T-cell (primary cell): Measurements from ENCODE around the gene WIPF1. TPM values are rescaled to one million over a fixed set of nuclear protein-coding genes. Genes with fewer than 3 reads are reported as not detected.

Source experiments
- ATAC-seq, 4 experiments: fragments of 200-7000 bp in 3 of 4; fragments of 150-1000 bp in 1 of 4; cut with Tn5 transposase; replicated peaks in 1 of 4; 1 replicate in 3 of 4; 2 replicates in 1 of 4; pipeline ENCODE4 v1.10.0; 2021; ENCODE audit warnings: moderate library complexity in 3 of 4, mild to moderate bottlenecking in 2 of 4, moderate number of reproducible peaks in 1 of 4
- CTCF ChIA-PET, 2 donors: fragments of 300-600 bp; sonication (Branson Sonifier 250); formaldehyde crosslinking; loops; one replicate each; lab custom pipeline; 2022; ENCODE audit warnings: antibody characterized with exemption in 2 of 2; lab: Charles Lee
- POLR2A ChIA-PET, 2 donors: fragments of 300-600 bp; sonication (Branson Sonifier 250); formaldehyde crosslinking; loops; one replicate each; lab custom pipeline; 2022; ENCODE audit warnings: antibody characterized with exemption in 2 of 2; lab: Charles Lee
- DNase-seq, 35 experiments: peaks; one replicate each; pipeline versions ENCODE4 v3.0.0 to v3.0.0-alpha.2; 2013 to 2023
- H3K27ac ChIP-seq: one replicate; pipeline ENCODE4 v1.5.1; 2013; ENCODE audit warnings: low read length
- H3K27me3 ChIP-seq, 2 experiments: replicated peaks in 1 of 2; 1 replicate in 1 of 2; 2 replicates in 1 of 2; pipeline versions ENCODE4 v1.6.1 to v1.7.0; 2013; ENCODE audit warnings: low read length in 1 of 2, mixed read lengths in 1 of 2; ENCODE audit not compliant: control insufficient read depth in 2 of 2, insufficient read depth in 2 of 2; ENCODE audit errors: extremely low read depth in 1 of 2
- H3K36me3 ChIP-seq, 2 donors: 1 replicate in 1 of 2; 2 replicates in 1 of 2; pipeline versions ENCODE4 v1.6.1 to v1.7.0; 2013; ENCODE audit warnings: low read length in 1 of 2; ENCODE audit not compliant: control insufficient read depth in 2 of 2, insufficient read depth in 1 of 2; ENCODE audit errors: extremely low read depth in 1 of 2
- H3K4me1 ChIP-seq, 2 experiments: 1 replicate in 1 of 2; 2 replicates in 1 of 2; pipeline versions ENCODE4 v1.6.1 to v1.7.0; 2013; ENCODE audit warnings: low read length in 2 of 2, mixed read lengths in 1 of 2; ENCODE audit not compliant: insufficient read depth in 2 of 2, control insufficient read depth in 1 of 2; ENCODE audit errors: extremely low read depth in 1 of 2
- H3K4me3 ChIP-seq, 2 donors: 1 replicate in 1 of 2; 2 replicates in 1 of 2; pipeline versions ENCODE4 v1.5.1 to v1.7.0; 2013; ENCODE audit warnings: mild to moderate bottlenecking in 2 of 2, low read length in 1 of 2, moderate library complexity in 1 of 2; ENCODE audit not compliant: control insufficient read depth in 1 of 2; ENCODE audit errors: extremely low read depth in 1 of 2
- H3K9me3 ChIP-seq: 2 replicates; pipeline ENCODE4 v1.7.0; 2013
- H3K27ac Mint-ChIP-seq, 2 donors: one replicate each; pipeline ENCODE4 v1.8.0; 2020 to 2021; ENCODE audit warnings: mild to moderate bottlenecking in 2 of 2, mixed read lengths in 2 of 2
- H3K27me3 Mint-ChIP-seq, 2 donors: one replicate each; pipeline ENCODE4 v1.8.0; 2021 to 2022; ENCODE audit warnings: mixed read lengths in 2 of 2
- H3K36me3 Mint-ChIP-seq: one replicate; pipeline ENCODE4 v1.8.0; 2021; ENCODE audit warnings: mixed read lengths
- H3K4me1 Mint-ChIP-seq, 3 donors: one replicate each; pipeline ENCODE4 v1.8.0; 2020 to 2022; ENCODE audit warnings: mixed read lengths in 3 of 3, mild to moderate bottlenecking in 1 of 3
- H3K4me3 Mint-ChIP-seq, 3 donors: one replicate each; pipeline ENCODE4 v1.8.0; 2020 to 2022; ENCODE audit warnings: mild to moderate bottlenecking in 3 of 3, mixed read lengths in 3 of 3, moderate library complexity in 3 of 3
- H3K9me3 Mint-ChIP-seq, 3 donors: one replicate each; pipeline ENCODE4 v1.8.0; 2020 to 2022; ENCODE audit warnings: mixed read lengths in 3 of 3
- WGBS: methylation state at CpG from one replicate; pipeline ENCODE4 v1.1.5; 2013; ENCODE audit warnings: missing lambda C conversion rate; ENCODE audit not compliant: insufficient coverage; 5-methylcytosine and 5-hydroxymethylcytosine counted together
- total RNA-seq, 35 experiments: library from RNA in 6 of 35; stranded (reverse) in 6 of 35; fragments of 120-200 nt in 1 of 35; gene quantifications; one replicate each; pipeline versions ENCODE4 v1.2.1 to v1.2.4 and lab custom pipeline; 2013 to 2026

The WIPF1 gene
- total RNA-seq, 5 donors from 2014 or later (not counting 1 experiment from before 2014, with no cell fraction given) = 349 to 412 (median 372) TPM

DNA sequence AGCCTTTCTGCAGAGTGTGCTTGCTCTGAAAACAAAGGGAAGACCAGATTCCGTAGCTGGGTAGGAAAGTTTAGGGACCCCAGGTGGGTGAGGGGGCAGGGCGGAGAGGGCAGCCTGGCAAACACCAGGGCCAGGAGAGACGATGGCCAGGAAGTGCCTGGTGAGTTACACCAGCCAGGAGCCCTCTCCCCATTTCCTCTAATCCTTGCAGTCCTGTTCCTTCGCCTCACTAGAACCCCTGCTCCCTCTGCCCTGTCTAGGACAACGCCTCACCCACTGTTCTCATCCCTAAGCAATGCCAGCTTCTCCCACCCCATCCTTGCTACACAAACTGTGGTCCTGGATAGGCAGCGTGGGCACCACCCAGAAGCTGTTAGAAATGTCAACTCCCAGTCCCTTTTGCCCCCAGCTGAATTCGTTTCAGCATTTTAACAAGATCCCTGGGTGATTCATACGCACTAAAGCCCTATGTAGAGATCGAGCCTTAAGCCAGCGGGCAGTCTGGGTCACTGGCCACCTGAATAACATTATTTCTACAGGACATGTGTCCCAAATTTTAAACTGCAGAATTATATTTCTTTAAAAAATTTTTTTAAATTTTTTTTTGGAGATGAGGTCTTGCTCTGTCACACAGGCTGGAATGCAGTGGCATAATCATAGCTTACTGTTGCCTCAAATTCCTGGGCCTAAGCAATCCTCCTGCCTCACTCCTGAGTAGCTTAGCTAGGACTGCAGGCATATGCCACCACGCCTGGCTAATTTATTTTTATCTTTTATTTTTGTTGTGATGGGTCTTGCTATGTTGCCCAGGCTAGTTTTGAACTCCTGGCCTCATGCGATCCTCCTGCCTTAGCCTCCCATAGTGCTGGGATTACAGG is 10.9 kb downstream of the WIPF1 start:
- peaks cover 45 to 85% of the 10 kb centered on the region in 2 experiments for H3K4me1 ChIP-seq
- no peak overlapping the region for H3K4me3 ChIP-seq
- Mint-ChIP-seq H3K36me3 (peaks cover 64% of the 10 kb centered on the region), H3K4me3 (peak overlapping the region; percentile 53 to 77 (median 70)), H3K4me1 (peaks cover 94 to 97% (median 95%) of the 10 kb centered on the region in 3 donors), H3K9me3 (no peaks in the 10 kb centered on the region), H3K27me3 (no peaks in the 10 kb centered on the region), H3K27ac (peak overlapping the region; percentile 86 to 90)
- 64% methylated on average over 6 of the region's 12 CpGs for WGBS
- POLR2A ChIA-PET = interaction anchor here in 1 of 2 donors (1.3 kb wide), 1 partner anchor 10 kb away, joined by 5 read pairs; no protein-coding TSS in a partner anchor
- peaks cover 13 to 84% of the 10 kb centered on the region in 2 donors for H3K36me3 ChIP-seq
- DNase-seq (no peak), ATAC-seq (no peak)
- no peaks in the 10 kb centered on the region for H3K9me3 ChIP-seq
- H3K27me3 ChIP-seq = no peaks in the 10 kb centered on the region
- CTCF ChIA-PET = interaction anchor here (1.1 to 16.0 kb wide), 3 partner anchors 13 to 101 kb away, joined by 3 to 298 read pairs (median 4); partner anchors contain the start of gene WIPF1 (in 1 of the 2)
- peak overlapping the region; percentile 52 for H3K27ac ChIP-seq

DNA sequence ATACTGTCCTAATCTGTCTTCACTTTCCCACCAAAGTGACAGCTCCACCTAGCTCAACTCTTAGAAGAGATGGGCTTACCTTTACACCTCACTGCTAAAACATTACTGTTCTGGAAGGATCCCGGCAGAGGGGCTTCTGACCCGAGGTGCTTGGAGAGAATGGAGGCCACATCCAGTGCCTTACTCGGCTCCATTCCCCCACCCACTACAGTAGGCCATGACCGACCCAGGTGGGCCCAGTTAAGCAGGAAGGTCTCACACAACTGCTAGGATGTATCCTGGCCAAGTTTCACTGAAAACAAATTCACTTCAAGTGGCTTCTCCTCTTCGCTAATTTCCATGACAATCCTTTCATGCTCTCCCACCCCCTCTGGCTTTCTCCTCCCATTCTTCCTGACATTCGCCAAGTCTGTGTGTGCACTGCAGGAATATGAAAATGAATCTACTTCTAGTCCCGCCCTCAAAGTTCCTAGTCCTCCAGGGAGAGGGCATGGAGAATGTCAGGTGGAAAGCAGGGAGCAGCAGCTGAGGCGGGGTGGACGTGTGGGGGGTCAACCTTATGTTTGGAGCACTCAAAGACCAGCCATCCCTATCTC is 11.8 kb downstream of the WIPF1 start:
- H3K27me3 Mint-ChIP-seq = no peaks in the 10 kb centered on the region
- DNase-seq (no peak), ATAC-seq (no peak)
- Histone ChIP-seq H3K4me3 (no peak overlapping the region), H3K36me3 (peaks cover 13 to 87% of the 10 kb centered on the region in 2 donors), H3K9me3 (no peaks in the 10 kb centered on the region), H3K27me3 (no peaks in the 10 kb centered on the region), H3K4me1 (peaks cover 37 to 82% of the 10 kb centered on the region in 2 experiments), H3K27ac (peak overlapping the region; percentile 52)
- no peaks in the 10 kb centered on the region for H3K9me3 Mint-ChIP-seq
- peak overlapping the region; percentile 80 to 84 for H3K27ac Mint-ChIP-seq
- POLR2A ChIA-PET = interaction anchor here in 1 of 2 donors (1.5 kb wide), 1 partner anchor 9 kb away, joined by 5 read pairs; no protein-coding TSS in a partner anchor
- peaks cover 62% of the 10 kb centered on the region for H3K36me3 Mint-ChIP-seq
- CTCF ChIA-PET = interaction anchor here in 1 of 2 donors (1.4 to 16.0 kb wide), 2 partner anchors 14 to 102 kb away, joined by 4 to 298 read pairs; partner anchors contain the start of gene WIPF1
- peak overlapping the region in 2 of 3 donors; percentile 36 to 77 for H3K4me3 Mint-ChIP-seq
- 83% methylated on average over 2 of the region's 9 CpGs for WGBS
- H3K4me1 Mint-ChIP-seq = peaks cover 93 to 96% (median 94%) of the 10 kb centered on the region in 3 donors

DNA sequence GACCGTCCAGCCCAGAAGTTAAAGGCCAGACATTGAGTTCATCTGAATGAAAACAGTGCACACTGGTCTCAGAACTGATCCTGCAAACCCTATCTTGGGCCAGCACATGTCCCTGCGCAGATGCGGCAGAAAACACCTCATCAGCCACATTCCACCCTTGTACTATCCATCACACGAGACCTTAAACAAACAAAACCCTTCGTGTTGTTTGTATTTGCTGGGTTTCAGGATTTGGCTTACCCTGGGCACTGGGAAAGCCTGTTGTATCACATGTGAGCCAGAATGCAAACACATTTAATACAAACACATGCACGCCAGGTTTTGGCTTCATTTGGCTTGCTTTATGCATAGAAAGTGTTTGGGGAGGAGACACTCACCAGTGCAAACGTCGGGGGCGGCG is 12.5 kb downstream of the WIPF1 start:
- POLR2A ChIA-PET = interaction anchor here in 1 of 2 donors (1.5 kb wide), 1 partner anchor 10 kb away, joined by 5 read pairs; no protein-coding TSS in a partner anchor
- no peak for DNase-seq
- no peaks in the 10 kb centered on the region for H3K9me3 ChIP-seq
- Mint-ChIP-seq H3K9me3 (no peaks in the 10 kb centered on the region), H3K4me1 (peaks cover 93 to 96% (median 94%) of the 10 kb centered on the region in 3 donors), H3K27me3 (no peaks in the 10 kb centered on the region), H3K4me3 (peak overlapping the region in 2 of 3 donors; percentile 0 to 2), H3K36me3 (peaks cover 63% of the 10 kb centered on the region), H3K27ac (peak overlapping the region; percentile 41 to 84)
- CTCF ChIA-PET = interaction anchor here in 1 of 2 donors (16.0 kb wide), 1 partner anchor 15 kb away, joined by 298 read pairs; the partner anchor contains the start of gene WIPF1
- peaks cover 34 to 77% of the 10 kb centered on the region in 2 experiments for H3K4me1 ChIP-seq
- H3K27me3 ChIP-seq = no peaks in the 10 kb centered on the region
- 69% methylated on average over 8 of the region's 10 CpGs for WGBS
- no peak for ATAC-seq
- H3K36me3 ChIP-seq = peaks cover 9 to 89% of the 10 kb centered on the region in 2 donors
- no peak overlapping the region for H3K4me3 ChIP-seq
- no peak overlapping the region for H3K27ac ChIP-seq

DNA sequence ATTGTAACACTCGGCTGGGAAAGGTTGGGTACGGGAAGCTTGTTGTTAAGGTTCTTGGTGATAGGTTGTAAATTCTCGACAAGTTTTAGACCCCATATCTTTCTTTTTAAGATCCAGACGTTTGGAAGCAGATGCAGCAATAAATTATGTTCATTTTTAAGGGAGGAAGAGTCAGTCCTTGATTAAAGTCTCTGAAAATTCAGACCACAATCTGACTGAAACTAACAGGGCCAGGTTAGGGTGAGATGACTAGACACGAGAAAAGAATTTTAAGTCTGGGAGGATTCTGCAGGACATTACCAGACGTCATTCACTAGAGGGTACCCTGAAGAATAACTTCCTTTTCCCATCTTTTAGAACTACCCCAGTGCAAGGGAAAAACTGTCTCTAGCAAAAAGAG is 16.1 kb downstream of the WIPF1 start:
- Mint-ChIP-seq H3K4me1 (peaks cover 80 to 92% (median 88%) of the 10 kb centered on the region in 3 donors), H3K4me3 (peak overlapping the region in 2 of 3 donors; percentile 14 to 51), H3K9me3 (no peaks in the 10 kb centered on the region), H3K27me3 (no peaks in the 10 kb centered on the region), H3K27ac (peak overlapping the region; percentile 86), H3K36me3 (peaks cover 50% of the 10 kb centered on the region)
- Histone ChIP-seq H3K36me3 (peaks cover 6 to 93% of the 10 kb centered on the region in 2 donors), H3K27ac (peak overlapping the region; percentile 52), H3K27me3 (no peaks in the 10 kb centered on the region), H3K9me3 (no peaks in the 10 kb centered on the region), H3K4me1 (peaks cover 9 to 54% of the 10 kb centered on the region in 2 experiments), H3K4me3 (no peak overlapping the region)
- ChIA-PET CTCF (interaction anchor here in 1 of 2 donors (0.7 to 16.0 kb wide), 5 partner anchors 10 to 114 kb away, joined by 3 to 298 read pairs (median 5); partner anchors contain the start of gene WIPF1), POLR2A (interaction anchor here (0.5 to 1.6 kb wide), 6 partner anchors 12 to 99 kb away, joined by 3 to 4 read pairs (median 4); partner anchors contain the start of gene WIPF1 (in 1 of the 2))
- DNase-seq (no peak), ATAC-seq (no peak)
- WGBS = no CpG with 5 or more reads among the region's 6 CpGs

DNA sequence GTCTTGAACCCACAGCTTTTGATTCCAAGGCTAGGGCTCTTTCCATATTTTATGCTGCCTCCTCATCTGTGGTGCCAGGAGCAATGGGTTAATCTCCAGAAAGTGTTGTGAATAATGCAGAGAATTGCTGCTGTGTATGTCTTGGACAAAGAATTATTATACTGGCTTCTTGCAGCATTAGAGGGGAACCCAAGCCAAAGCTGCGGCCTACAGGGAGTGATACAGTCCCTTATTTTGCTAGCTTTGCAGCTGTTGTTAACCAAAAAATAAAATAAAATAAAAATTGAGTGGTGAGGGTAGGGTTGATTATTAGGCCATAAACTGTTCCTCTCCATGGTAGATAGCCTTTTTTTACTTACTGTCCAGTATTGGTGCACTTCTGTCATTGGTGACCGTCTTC is 16.7 kb downstream of the WIPF1 start:
- H3K27ac ChIP-seq = peak overlapping the region; percentile 52
- peaks cover 8 to 48% of the 10 kb centered on the region in 2 experiments for H3K4me1 ChIP-seq
- peaks cover 6 to 92% of the 10 kb centered on the region in 2 donors for H3K36me3 ChIP-seq
- WGBS = 100% methylated on average over 1 of the region's 2 CpGs
- no peak for ATAC-seq
- H3K27me3 ChIP-seq = no peaks in the 10 kb centered on the region
- peaks cover 50% of the 10 kb centered on the region for H3K36me3 Mint-ChIP-seq
- H3K4me3 Mint-ChIP-seq = peak overlapping the region in 1 of 3 donors; percentile 51
- POLR2A ChIA-PET = interaction anchor here (0.6 to 1.6 kb wide), 5 partner anchors 13 to 71 kb away, joined by 3 to 4 read pairs (median 3); partner anchors contain the start of gene WIPF1 (in 1 of the 2)
- H3K27me3 Mint-ChIP-seq = no peaks in the 10 kb centered on the region
- H3K27ac Mint-ChIP-seq = peak overlapping the region; percentile 86
- H3K4me1 Mint-ChIP-seq = peaks cover 75 to 88% (median 85%) of the 10 kb centered on the region in 3 donors
- no peak for DNase-seq
- no peak overlapping the region for H3K4me3 ChIP-seq
- no peaks in the 10 kb centered on the region for H3K9me3 Mint-ChIP-seq
- no peaks in the 10 kb centered on the region for H3K9me3 ChIP-seq
- CTCF ChIA-PET = interaction anchor here (0.6 to 16.0 kb wide), 9 partner anchors 9 to 119 kb away, joined by 3 to 298 read pairs (median 4); partner anchors contain the start of gene WIPF1 (in 1 of the 2)
